T47D (cell line): Measurements from ENCODE around the gene MCU.

Experiments
- DNase-seq, 2 experiments: peaks; one replicate each; pipeline versions ENCODE4 v3.0.0 to v3.0.0-alpha.2; 2011 to 2012; ENCODE audit warnings: low read depth in 1 of 2, low spot score in 1 of 2
- JUND ChIP-seq: IDR thresholded peaks from 2 replicates; pipeline ENCODE4 v1.6.1; 2012; ENCODE audit warnings: low read depth
- in situ Hi-C: cut with HindIII; loops from 2 replicates; pipeline ENCODE4 v1.10.0; 2016; ENCODE audit warnings: low sequenced_read_pairs, low pct_unique_long_range_greater_than_20kb

The MCU gene

DNA sequence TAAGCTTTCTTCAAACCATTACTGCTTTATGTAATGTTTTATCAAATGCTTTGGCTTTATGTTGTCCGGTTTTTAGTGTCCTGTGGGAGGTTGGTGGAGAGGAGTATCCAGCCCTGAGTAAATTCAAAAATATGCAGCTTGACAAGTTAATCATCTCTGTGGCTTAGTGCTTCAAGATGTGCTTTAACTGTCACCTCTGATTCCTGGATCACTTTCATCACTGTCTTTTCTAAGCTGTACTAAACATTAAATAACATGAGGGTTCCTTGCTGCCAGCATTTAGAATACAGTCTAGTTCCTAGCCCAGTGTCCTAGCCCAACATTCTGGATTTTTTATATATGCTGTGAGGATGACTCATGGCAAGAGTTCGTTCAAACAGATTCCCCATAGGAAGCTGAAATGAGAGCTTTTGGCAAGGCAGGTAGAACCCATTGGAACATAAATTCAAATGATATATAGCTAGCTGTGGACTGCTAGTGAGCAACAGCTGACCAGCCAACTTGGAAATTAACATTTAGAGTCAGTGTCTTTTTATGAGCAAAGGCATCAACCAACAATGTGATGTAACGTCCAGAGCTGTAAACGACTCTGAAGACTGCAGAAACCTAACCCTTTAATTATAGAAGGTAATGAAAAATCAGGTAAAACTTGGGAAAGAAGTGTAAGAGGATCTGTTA is 120.9 kb downstream of the MCU start:
- in situ Hi-C loops: no loop called here
- no peak for TF ChIP-seq JUND
- DNase-seq: peak in 1 of 2 experiments; percentile 9

DNA sequence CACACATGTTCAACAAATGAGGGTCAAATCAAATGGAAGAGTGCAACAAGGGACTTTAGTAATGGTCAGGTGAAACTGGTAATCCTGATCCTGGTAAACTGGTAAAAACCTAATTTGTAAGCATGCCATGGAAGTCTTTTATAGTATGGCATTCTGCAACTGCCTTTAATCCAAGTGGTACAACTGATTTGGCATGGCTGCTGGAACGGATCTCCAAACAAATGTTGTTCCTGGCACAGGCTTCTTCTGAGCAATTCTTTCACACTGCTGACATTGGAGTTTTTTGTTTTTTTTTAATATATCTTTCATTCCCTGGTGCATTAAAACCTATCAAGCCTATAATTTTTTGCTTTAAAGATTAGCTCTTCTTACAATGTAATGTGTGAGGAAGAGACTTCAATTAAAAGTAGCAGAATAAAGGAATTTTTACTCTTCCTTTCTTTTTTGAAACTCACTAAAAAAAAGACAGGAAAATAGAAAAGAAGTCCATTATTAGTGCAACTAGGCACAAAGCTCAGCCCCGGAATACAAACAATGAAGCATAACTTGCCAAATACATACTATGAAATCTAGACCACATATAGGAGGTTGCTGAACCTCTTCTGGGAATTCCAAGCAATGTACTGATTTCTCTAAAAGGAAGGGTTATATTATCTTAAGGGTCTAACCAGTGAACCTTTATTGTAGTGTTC is 122.3 kb downstream of the MCU start:
- no peak for TF ChIP-seq JUND
- in situ Hi-C loops: no loop called here
- no peak for DNase-seq

DNA sequence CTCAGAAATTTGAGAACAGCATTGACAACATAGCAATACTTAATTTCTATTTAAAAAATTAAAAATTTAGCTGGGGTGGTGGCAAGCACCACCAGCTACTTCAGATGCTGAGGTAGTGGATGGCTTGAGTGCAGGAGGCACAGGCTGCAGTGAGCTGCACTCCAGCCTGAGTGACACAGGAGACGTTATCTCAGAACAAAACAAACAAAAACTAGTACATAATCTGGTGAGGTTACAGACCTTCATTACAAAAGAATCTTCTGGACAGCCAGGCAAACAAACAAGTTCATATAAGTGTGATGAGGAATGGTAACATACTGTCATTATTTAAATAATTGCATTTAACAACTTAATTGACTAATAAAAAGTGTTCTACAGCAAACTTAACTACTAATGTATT is 124.6 kb downstream of the MCU start:
- DNase-seq: peak in 1 of 2 experiments; percentile 10
- TF ChIP-seq JUND: no peak
- in situ Hi-C loops: no loop called here

DNA sequence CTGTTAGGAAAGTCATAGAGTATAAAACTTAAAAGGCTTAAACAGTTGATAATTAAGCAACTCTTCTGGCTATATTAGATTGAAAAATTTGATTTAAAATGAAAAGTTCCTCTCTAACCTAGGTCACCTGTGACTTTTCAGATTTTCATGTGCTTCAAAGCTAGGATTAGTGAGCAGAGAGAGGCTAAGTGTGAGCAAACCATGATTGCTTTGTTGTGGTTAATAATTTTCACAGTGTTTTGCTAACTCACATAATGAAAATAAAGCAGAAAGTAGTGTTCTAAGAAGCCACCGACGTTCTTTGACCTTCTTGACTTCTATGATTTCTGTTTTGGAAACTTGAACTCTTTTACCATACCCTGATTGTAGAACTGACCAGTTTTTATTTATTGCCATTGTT is 126.1 kb downstream of the MCU start:
- no peak for TF ChIP-seq JUND
- no peak for DNase-seq
- in situ Hi-C loops: no loop called here

DNA sequence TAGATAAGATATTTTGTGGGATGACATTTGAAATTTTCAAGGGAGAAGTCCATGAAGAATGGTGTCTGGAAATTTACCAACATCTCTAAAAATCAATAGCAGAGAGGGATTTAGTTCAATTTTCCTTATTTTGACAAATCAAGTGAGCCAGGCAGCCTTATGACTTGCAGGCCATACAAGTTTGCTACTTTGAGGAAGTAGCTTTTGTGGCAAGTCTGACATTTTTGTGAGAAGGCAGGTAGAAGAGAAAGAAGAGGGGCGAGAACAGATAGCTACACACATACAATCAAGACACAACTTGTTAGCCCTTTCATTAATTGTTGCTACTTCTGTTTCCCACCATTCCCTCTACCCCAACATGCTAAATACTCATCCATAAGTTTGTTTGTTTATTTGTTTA is 127.1 kb downstream of the MCU start:
- TF ChIP-seq JUND: no peak
- in situ Hi-C loops: no loop called here
- no peak for DNase-seq

DNA sequence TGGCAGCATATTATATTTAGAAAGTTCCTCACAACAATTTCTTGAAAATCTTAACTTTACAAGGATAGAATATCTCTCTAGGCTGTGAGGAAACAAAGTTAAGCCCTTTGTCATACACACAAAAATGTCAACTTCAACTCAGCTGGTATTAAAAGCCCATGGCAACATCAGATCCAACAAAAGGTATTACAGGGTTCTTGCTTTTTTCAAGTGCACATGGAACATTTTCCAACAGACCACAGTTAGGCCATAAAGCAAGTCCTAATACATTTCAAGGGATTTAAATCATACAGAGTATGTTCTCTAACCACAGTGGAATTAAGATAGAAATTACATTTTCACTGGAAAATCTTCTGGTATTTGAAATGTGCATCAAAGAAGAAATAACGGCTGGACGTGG is 129.7 kb downstream of the MCU start:
- TF ChIP-seq JUND: no peak
- in situ Hi-C loops: no loop called here
- no peak for DNase-seq

DNA sequence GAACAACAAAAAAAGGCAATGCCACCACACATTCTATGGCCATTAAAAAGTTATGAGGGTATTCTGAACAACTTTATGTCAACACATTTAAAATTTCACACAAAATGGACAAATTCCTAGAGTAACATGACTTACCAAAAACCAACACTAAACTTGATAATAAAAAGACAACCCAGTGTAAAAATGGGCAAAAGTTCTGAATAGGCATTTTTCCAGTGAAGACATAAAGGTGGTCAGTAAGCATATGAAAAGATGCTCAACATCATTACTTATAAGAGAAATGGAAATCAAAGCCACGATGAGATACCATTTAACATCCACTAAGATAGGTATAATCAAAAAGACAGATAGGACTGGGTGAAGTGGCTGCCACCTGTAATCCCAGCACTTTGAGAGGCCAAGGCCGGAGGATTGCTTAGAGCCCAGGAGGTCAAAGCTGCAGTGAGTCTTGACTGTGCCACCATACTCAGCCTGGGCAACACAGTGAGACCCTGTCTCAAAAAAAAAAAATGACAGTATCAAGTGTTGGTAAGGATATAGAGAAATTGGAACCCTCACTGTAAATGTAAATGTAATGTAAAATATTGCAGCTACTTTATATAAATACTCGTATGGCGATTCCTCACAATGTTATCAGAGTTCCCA is 130.5 kb downstream of the MCU start:
- in situ Hi-C loops: no loop called here
- DNase-seq: no peak
- no peak for TF ChIP-seq JUND

DNA sequence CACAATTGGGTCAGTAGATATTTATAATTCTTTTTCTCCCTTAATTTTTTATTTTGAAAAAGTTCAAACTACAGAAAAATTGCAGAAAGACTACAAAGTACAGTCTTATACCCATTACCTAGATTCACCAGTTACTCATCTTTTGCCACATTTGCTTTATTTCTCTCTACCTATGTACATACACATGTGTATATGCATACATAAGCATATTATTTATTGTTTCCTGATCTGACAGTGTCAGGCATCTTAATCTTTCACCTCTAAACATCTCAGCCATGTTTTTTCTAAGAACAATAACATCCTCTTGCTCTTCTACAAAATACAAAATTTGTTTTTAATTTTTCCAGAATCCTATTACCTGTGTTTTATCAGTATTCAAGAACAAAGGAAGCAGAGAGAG is 133.2 kb downstream of the MCU start:
- no peak for DNase-seq
- in situ Hi-C loops: no loop called here
- no peak for TF ChIP-seq JUND

DNA sequence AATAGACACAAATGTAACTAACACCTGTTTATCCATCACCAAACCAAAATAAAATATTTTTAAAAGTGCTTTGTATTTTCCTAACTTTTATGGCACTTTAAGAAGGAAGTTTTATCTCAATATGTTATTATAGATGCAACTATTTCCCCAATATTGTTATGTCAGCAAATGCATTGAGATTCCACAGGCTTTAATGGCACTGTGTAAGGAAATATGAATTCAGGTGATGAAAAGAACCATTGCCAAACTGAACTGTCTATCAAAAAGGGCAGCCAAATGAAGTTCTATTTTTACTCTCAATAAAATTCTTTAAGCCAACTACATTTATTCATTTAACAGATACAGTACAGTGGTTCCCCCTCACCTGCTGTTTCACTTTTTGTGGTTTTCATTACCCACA is 134.4 kb downstream of the MCU start:
- in situ Hi-C loops: no loop called here
- no peak for TF ChIP-seq JUND
- no peak for DNase-seq

DNA sequence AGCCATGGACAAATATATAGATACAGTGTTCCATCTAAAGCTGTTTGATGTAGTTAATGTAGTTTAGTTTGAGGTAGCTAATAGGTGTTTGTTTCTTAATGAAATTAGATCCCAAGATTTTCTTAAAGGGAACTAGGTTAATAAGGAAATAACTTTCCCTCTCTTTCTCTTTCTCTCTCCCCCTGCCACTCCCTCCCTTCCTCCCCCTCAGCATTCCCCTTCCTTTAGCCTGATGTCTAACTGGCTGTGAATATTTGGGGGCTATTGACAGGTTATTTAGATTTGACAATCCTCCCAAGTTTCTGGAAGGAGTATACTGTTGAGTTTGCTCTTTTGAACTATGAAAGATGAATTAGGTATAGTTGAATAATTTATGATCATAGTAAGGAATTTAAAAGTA is 136.4 kb downstream of the MCU start:
- DNase-seq: no peak
- in situ Hi-C loops: no loop called here
- no peak for TF ChIP-seq JUND

DNA sequence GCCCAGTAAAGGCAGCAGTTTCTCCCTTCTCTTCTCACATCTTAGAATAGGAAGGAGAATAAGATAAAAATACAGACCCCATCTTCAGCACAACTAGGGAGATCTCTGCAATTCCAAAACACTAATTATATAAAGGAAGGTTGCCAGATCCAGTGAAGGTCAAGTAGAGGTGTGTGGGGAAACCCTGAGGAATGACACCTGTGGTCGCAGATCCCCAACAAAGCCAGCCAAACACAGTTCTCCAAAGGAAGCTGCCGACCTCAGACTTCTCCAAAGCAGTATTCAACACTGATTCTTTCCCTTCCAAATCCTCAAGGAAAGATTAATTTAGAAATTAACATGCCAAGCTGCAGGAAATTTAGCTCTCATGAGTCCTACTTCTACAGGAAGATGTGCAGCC is 138.7 kb downstream of the MCU start:
- no peak for TF ChIP-seq JUND
- in situ Hi-C loops: no loop called here
- no peak for DNase-seq

DNA sequence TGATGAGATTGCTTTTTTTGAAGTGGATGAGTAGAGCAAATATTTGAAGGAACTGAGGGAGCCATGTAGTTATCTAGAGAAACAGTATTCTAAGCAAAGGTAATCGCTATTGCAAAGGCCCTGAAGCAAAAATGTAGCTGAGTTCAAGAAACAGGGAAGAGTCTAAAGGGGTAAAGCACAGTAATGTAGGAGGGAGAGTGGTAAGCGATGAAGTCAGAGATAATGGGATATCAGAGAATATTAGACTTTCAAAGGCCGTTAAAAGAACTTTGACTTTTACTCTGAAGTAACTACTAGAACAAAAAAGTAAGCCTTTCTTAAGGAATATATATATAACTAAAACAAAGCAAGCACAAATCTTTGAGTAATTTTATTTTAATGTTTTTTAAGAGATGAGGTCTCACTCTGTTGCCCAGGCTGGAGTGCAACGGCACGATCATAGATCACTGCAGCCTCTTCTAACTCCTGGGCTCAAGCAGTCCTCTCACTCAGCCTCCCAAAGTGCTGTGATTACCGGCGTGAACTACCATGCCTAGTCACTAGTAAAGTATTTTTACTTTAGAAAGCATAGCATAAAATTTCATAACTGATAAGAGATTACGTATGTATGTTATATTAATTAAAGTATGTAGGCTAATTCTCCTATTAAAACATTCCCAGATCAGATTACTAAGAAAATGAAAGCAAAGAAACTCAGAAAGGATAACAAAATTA is 139.9 kb downstream of the MCU start:
- in situ Hi-C loops: no loop called here
- no peak for TF ChIP-seq JUND
- DNase-seq: no peak

DNA sequence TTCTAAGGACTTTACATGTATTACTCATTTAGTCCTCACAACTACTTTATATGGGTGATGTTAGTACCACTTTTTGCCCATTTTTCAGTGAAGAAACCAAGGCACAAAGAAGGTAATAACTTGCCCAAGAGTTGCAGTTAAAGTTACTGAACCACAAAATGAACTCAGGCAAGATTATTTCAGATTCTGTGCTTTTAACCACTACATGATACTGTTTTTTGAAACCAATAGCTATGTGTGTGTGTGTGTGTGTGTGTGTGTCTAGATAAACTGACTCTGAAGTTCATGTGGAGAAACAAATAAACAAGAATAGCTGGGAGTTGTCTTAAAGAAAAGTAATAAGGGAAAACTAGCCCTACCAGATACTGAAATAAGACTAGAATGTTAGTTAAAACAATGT is 140.8 kb downstream of the MCU start:
- DNase-seq: no peak
- in situ Hi-C loops: no loop called here
- TF ChIP-seq JUND: no peak
